PFSK-1 (cell line): ENCODE results near the gene VSNL1.

Source experiments
- FOXP2 ChIP-seq: optimal IDR thresholded peaks from 2 replicates; pipeline ENCODE3; 2011; ENCODE audit warnings: borderline replicate concordance, control low read depth, inconsistent platforms; ENCODE audit not compliant: insufficient read depth; ENCODE audit errors: extremely low read length, extremely low read depth
- POLR2AphosphoS5 ChIP-seq: IDR thresholded peaks from 2 replicates; pipeline ENCODE4 v1.6.1; 2012; ENCODE audit warnings: low read depth, mild to moderate bottlenecking, control low read depth, low read length, moderate library complexity
- SIN3A ChIP-seq: IDR thresholded peaks from 2 replicates; pipeline ENCODE4 v1.6.1; 2012; ENCODE audit warnings: mild to moderate bottlenecking, low read length, moderate library complexity, borderline replicate concordance; ENCODE audit not compliant: insufficient read depth
- TAF1 ChIP-seq: IDR thresholded peaks from 2 replicates; pipeline ENCODE4 v1.6.1; 2012; ENCODE audit warnings: low read length, control low read depth, borderline replicate concordance; ENCODE audit not compliant: insufficient read depth
- TF ChIP-seq, protein P1 (sequence below), 2 experiments: IDR thresholded peaks; 2 replicates each; pipeline versions ENCODE4 v1.6.1 to v1.8.0; 2011 to 2012; ENCODE audit warnings: low read depth in 2 of 2, low read length in 2 of 2, control low read depth in 1 of 2, inconsistent platforms in 1 of 2, mild to moderate bottlenecking in 1 of 2, moderate library complexity in 1 of 2; ENCODE audit not compliant: insufficient read depth in 1 of 2

The VSNL1 gene

DNA sequence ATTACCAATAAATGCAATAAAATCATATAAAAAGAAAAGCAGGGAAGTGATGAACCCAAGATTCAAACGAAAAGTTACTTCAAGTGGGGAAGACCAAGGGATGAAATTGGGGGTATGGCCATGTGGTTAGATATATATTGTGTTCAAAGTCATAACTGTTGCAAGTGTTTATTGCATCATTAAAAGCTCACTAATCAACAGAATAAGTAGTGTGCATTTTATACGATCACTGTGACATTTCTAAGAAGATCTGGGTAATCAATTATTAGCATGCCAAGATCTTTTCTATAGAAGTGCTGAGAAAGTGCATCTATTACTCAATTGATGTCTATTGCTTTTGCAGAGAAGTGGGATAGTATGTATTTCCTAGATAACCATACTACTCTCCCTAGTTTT is 52.9 kb downstream of the VSNL1 start:
- TF ChIP-seq TAF1 (no peak), SIN3A (no peak), POLR2AphosphoS5 (no peak), FOXP2 (no peak)
- TF ChIP-seq, protein P1, sequence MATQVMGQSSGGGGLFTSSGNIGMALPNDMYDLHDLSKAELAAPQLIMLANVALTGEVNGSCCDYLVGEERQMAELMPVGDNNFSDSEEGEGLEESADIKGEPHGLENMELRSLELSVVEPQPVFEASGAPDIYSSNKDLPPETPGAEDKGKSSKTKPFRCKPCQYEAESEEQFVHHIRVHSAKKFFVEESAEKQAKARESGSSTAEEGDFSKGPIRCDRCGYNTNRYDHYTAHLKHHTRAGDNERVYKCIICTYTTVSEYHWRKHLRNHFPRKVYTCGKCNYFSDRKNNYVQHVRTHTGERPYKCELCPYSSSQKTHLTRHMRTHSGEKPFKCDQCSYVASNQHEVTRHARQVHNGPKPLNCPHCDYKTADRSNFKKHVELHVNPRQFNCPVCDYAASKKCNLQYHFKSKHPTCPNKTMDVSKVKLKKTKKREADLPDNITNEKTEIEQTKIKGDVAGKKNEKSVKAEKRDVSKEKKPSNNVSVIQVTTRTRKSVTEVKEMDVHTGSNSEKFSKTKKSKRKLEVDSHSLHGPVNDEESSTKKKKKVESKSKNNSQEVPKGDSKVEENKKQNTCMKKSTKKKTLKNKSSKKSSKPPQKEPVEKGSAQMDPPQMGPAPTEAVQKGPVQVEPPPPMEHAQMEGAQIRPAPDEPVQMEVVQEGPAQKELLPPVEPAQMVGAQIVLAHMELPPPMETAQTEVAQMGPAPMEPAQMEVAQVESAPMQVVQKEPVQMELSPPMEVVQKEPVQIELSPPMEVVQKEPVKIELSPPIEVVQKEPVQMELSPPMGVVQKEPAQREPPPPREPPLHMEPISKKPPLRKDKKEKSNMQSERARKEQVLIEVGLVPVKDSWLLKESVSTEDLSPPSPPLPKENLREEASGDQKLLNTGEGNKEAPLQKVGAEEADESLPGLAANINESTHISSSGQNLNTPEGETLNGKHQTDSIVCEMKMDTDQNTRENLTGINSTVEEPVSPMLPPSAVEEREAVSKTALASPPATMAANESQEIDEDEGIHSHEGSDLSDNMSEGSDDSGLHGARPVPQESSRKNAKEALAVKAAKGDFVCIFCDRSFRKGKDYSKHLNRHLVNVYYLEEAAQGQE (IDR thresholded peaks at IDR 0.05; ENCODE audit: insufficient read depth in 1 of 2, low read depth in 2 of 2, low read length in 2 of 2), result no peak

DNA sequence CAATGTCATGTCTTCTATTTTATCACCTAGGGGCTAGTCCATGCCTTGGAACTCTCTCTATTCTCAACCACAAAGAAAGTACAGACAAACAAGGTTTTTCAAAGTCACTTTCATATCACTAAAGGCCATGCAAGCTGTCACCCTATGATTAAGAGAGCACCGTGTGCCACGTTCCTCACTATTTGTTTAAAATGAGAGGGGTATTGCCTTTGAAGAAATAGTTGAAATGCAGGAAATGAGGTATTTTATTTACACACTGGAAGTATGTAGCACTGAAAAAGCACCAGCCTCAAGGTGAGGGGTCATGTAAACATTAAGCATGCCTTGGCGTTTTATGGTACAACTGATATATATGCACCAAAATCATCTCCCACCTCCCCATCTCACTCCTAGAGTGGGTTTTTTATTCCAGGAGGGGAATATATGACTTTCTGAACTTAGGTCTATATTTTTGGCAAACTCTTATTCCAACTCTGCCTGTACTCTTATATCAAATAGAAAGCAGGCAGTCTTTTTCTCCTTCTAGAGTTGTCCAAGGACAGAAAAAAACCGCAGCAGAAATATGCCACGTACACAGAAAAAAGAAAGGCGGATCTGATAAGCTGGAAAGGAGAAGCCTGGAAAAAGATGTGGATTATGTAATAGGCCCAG is 53.5 kb downstream of the VSNL1 start:
- TF ChIP-seq FOXP2, result no peak
- TF ChIP-seq POLR2AphosphoS5, result no peak
- no peak for TF ChIP-seq SIN3A
- TF ChIP-seq, protein P1 (IDR thresholded peaks at IDR 0.05; ENCODE audit: insufficient read depth in 1 of 2, low read depth in 2 of 2, low read length in 2 of 2), result no peak
- TF ChIP-seq TAF1, result no peak

DNA sequence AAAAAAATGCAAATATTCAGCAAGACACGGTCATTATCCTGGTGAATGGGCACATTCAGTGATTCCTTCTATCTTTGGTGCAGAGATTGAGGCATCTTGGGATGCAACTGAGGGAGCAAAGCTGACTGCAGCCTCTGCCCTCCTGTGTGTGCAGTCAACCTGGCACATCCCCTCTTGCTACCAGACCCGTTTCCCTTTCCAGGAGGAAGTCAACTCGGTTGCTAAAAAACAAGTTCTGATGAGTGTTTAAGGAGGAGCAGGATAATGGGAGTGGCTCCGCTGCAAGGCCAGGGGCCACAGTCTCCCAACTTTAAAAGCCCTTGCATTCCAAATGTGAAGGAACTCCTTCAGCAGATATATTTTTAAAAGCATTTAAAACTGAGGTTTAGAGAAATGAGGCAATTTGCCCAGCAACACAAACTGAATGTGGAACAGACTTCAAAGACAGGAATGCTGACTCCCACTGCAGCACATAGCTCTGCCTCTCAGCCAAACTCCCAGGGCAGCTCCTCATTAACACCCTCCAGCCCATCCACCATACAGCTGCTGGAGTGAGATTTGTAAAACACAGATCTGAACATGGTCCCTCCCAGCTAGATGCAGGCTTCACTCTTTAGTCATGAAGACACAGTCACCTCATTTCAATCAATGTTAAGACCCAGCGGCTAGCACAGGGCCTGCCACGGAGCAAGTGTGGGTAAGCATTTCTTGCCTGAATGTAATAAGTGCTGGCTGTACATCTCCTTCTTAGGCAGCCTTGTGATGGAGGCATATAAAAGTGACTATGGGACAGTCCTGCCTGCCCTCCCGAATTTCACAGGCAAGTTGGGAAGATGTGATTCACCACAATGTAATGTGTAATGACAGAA is 54.3 kb downstream of the VSNL1 start:
- no peak for TF ChIP-seq POLR2AphosphoS5
- TF ChIP-seq TAF1, result no peak
- TF ChIP-seq, protein P1 (IDR thresholded peaks at IDR 0.05; ENCODE audit: insufficient read depth in 1 of 2, low read depth in 2 of 2, low read length in 2 of 2), result no peak
- TF ChIP-seq FOXP2, result no peak

DNA sequence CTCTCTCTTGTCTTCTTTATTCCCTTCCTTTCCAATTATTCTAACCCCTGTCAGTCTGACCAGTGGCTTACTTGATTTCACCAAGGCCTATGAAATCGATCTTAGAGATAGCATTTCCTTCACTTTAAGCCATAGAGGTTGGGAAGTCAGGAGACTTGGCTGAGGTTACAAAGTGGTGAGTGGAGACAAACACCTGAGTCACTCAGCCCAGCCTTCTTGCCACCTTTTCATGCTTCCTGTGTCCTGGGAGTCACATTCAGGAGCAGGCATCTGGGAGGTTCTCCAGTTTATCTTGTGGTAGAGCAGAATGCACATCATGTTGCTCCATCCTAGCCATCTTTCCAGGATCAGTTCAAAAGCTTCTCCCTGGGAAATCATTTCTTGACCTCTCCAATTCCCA is 59.1 kb downstream of the VSNL1 start:
- TF ChIP-seq, protein P1 (IDR thresholded peaks at IDR 0.05; ENCODE audit: insufficient read depth in 1 of 2, low read depth in 2 of 2, low read length in 2 of 2), result no peak
- TF ChIP-seq POLR2AphosphoS5, result no peak
- TF ChIP-seq SIN3A, result no peak
- no peak for TF ChIP-seq FOXP2
- no peak for TF ChIP-seq TAF1
